ENCODE results near the gene FAM114A1.
"Not testable (repeated sequence)": the region's sequence is repeated elsewhere in the genome, so short reads cannot be mapped to it uniquely, and the experiment has no call there.

The FAM114A1 gene

DNA sequence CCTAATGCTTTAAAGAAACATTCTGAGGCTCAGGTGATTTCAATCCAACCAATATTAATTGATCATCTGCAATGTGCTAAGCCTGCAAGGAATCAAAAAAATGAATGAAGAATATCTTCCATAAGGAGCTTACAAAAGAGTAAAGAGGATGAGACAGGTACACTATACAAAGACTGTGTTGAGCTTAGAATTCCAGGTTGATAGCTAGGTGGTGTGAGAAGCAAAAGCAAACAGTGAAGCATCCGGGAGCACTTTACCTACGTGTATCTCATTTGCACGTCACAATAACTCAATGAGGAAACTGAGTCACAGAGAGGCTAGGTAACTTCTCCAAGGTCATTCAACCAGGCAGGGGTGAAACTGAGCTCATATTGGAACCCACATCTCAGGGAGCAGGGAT, 37.1 kb downstream of the FAM114A1 start:
- no peak for DNase-seq

- no peak for DNase-seq
Measured at GRCh38 chr4:38905652-38906385, 38.2 kb downstream of the FAM114A1 start.

DNA sequence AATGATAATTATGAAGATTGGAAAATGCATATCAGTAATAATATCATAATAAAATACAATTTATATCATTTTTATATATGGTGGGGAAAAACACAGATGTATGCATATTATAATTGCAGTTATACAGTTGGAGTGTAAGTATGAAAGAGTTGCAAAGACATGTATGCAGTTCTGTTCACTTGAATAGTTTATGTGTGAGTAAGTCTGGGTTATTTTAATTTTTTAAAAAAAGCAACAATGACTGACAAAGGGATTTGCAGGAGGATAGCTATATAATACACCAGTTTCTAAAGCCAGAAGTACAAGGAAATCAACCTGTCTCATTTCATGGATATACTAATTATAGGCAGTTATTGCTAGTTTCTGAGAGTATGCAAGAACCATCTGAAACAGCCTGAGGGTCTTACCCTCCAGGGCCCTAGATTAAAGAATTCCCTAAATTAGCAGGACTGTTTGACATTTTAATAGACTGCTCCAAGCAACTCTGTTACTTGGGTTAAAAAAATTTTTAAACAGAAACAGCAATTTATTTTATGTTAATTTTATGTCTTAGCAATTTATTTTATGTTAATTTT, 40.2 kb downstream of the FAM114A1 start:
- no peak for DNase-seq

DNA sequence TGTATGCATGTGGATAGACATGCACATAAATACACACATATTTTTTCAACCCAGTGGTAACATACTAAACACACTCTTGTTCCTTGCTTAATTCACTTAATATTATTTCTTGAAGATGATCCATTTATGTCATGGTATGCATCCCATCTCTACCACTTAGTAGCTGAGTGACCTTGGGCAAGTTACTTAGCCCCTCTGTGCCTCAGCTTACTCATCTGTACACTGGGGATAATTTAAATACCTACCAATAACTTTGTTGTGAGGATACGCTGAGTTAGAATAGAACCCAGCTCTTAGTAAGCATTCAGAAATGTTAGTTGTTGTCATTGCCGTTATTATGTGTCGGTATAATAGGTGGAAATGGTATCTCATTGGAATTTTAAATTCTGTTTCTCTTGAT, 41.4 kb downstream of the FAM114A1 start:
- DNase-seq = no peak

DNA sequence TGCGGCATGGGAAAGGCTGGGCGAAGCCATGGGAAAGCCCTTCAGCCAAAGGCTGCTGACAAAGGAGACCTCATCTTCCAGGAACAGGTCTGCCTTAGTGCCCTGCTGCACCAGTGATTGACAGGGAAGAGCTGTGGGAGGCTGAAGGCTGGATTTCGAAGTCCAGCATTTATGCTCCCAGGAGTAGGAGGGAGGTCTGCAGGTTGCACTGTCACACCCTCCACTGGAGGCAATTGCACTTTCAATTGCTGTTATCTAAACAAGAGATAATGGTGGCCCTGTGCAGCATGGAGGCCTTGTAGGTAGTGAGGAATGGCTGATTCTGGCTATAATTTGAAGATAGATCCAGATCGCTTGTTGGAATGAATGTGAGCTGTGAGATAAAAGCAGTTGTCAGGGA, 43.7 kb downstream of the FAM114A1 start:
- no peak for DNase-seq

DNA sequence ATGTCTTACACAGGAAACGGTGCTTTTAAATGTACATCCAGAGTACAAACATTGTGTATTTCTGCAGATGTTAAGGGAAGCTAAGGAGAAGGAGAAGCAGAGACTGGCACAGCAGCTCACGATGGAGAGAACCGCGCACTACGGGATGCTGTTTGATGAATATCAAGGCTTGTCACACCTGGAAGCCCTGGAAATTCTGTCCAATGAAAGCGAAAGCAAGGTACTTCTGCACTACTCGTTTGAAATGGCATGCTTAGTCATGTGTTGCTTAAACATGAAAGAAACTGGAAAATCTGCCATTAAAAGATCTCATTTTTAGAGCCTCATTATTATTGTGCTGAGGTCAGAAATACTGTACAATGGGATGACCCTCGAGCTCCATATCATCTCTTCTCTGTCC, 47.2 kb downstream of the FAM114A1 start:
- DNase-seq = no peak

- not testable (repeated sequence) for DNase-seq
Measured at GRCh38 chr4:38916267-38916666, 48.7 kb downstream of the FAM114A1 start.

GRCh38 chr4:38917481-38918025, 49.9 kb downstream of the FAM114A1 start:
- peak; percentile 39 for DNase-seq

DNA sequence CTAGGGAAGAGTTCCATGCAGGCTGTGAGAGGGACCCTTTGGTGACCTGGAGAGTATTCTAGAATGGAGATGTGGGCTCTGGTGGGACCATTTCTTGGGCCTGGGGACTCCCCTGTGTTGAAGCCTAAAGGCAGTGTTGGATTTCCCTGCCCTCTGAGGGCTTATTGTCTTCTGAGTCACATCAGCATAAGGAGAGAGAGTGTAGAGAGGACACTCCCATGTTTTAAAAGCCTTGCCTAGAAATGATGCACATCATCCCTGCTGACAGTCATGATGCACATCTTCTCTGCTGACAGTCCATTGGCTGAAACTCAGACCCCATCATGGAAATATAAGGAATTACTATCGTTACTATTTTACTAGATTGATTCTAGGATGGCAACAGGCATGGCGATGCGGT, 51.9 kb downstream of the FAM114A1 start:
- no peak for DNase-seq

GRCh38 chr4:38920186-38920585, 52.6 kb downstream of the FAM114A1 start:
- DNase-seq = peak; percentile 54

- DNase-seq = no peak
Measured at GRCh38 chr4:38920677-38921076, 53.1 kb downstream of the FAM114A1 start.

DNA sequence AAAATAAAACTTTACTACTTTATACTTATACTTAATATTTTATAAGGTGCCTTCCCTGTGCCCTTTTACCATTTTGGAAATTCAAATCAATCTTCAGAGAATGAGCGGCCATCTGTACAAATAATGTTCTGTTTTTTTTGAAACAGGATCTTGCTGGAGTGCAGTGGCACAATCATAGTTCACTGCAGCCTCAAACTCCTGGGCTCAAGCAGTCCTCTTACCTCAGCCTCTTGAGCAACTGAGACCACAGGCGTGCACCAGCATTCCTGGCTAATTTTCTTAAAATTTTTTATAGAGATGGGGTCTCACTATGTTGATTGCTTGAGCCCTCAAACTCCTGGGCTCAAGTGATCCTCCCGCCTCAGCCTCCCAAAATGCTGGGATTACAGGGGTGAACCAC, 53.5 kb downstream of the FAM114A1 start:
- no peak for DNase-seq

GRCh38 chr4:38923746-38924145, 56.1 kb downstream of the FAM114A1 start:
- no peak for DNase-seq

- no peak for DNase-seq
Measured at GRCh38 chr4:38924353-38924752, 56.7 kb downstream of the FAM114A1 start.

- no peak for DNase-seq
Measured at GRCh38 chr4:38925492-38926413, 58.1 kb downstream of the FAM114A1 start.

- no peak for DNase-seq
Measured at GRCh38 chr4:38926896-38927295, 59.3 kb downstream of the FAM114A1 start.

DNA sequence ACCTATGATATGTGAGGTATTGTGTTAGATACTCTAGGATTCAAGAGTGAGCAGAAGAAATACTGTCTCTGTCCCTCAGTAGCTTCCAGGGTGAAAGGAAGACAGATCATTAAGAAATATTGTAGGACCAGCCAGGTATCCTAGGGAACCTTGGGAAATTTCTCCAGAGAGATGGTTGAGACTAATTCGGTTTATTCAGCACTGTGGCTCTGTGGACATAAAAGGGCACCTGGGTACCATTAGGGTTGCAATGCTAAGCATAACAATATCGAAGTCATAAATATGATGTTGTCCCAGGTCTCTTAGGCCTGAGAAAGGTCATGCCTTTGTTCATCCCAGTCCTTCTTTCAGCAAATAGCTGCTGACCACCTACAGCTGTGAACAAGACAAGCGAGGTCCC, 61.0 kb downstream of the FAM114A1 start:
- DNase-seq = no peak

DNA sequence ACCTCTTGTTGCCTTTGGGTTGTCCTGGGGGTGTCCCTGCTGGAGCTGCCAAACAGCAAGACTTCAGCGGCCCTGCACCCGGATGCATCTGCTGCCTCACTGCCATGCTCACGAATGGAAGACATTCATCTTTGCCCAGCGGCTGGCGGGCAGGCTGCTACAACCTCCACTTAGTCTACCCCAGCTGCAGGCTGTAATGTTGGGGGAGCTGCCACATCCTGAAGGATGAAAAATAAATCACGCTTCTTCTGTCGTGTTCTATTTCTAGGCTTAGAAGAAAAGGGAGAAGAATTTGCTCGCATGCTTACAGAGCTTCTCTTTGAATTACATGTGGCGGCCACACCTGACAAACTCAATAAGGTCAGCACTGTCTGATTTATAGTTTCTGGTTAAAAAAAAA, 61.4 kb downstream of the FAM114A1 start:
- no peak for DNase-seq

DNA sequence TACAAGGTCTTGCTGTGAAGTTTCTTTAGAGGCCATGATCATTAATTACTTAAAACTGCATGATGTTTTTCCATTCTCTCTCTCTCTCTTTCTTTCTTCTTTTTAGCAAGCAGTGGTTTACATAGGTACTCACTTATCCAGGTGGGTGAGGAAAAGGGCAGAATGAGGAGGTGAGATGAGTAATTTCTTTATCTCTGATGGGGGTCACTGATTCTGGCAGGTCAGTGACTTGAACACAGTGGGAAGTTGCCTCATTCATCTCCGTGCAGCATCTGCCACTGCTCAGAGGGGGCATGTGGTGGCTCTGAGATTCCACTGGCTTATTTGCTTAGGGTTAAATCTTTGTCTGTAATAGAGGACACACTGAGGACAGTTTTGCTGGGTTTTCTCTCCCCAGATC, 62.6 kb downstream of the FAM114A1 start:
- DNase-seq = no peak

DNA sequence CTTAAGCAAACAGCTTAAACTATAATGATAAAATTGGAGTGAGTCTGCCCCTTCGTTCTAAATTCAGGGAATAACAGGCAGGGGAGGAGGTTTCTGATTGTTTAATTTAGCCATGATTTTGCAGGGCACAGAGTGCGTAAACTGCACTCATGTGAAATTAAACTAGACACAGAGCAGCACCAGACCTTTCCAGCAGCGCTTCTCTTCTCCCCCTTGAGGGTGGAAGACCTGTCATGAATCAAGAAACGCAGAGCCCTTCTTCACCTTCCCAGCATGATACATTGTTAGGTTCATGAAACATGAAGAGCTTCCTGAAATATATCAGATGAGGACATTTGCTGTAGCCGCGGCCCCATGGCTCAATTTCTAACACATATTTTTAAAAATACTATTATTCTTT, 63.1 kb downstream of the FAM114A1 start:
- no peak for DNase-seq

GRCh38 chr4:38931125-38931524, 63.5 kb downstream of the FAM114A1 start:
- DNase-seq = no peak

GRCh38 chr4:38935391-38936073, 67.9 kb downstream of the FAM114A1 start:
- no peak for DNase-seq

GRCh38 chr4:38939165-38939564, 71.6 kb downstream of the FAM114A1 start:
- DNase-seq = no peak

Data from fibroblast of skin of scalp (primary cell).